NCI-H1930 (cell line): ENCODE results near the gene PIGC.

Experiments
- DNase-seq, 2 experiments: peaks; one replicate each; lab custom pipeline; 2025; lab: John Stamatoyannopoulos, UW

Gene PIGC

DNA sequence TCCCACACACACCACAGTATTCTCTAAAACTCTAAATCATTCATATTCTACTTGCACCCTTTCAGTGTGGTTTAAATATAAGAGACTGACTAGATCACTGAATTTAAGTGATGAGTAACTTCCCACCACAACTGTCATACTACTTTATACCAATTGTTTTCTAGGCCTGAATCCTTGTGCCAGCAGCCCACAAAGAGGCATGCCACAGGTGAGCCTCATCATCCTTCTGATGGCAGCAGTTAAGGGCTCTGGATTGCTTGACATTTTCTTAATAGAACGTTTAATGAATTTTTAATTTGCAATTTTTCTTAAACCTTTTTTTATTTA lies 13.8 kb downstream of the PIGC start:
- no peak for DNase-seq

DNA sequence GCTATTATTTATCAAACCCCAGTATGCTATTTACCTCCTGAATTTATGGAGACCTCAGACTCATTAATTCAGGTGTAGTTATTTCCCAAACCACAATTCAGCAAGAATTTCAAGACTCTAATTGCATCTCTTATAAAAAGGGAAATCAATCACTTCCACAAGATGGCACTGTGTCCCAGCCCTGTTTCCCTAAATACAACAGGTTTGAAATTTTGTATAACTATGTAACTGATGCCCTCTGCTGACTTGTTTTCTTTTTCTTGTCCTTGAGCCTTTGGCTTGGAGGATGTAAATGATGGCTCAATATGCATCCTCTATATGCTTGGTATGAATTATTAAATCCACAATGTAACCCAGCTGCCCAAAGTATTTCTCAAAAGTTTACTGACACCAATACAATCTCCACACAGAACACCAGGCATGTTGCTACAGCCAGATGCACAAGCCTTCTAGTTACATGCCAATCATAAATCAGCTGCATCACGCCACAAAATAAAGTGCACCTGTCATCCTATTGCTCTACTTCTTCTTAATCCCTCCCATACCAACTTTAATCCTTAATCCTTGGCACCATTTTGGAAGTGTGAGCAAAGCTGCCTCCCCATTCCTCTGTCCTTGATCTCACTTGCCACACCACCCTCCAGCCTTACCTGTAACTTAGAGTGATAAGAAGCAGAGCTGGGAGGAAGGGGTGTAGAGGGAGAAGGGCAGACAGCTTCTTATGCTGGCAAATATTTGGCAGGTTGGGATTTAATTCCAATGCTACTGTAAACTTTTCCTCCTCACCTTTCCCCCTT lies 14.3 kb downstream of the PIGC start:
- DNase-seq = peak in 1 of 2 experiments; percentile 9

GRCh38 chr1:172427191-172427590 lies 16.7 kb downstream of the PIGC start:
- DNase-seq = no peak

GRCh38 chr1:172425339-172425738 lies 18.5 kb downstream of the PIGC start:
- DNase-seq = no peak

GRCh38 chr1:172423336-172423735 lies 20.5 kb downstream of the PIGC start:
- DNase-seq = no peak

DNA sequence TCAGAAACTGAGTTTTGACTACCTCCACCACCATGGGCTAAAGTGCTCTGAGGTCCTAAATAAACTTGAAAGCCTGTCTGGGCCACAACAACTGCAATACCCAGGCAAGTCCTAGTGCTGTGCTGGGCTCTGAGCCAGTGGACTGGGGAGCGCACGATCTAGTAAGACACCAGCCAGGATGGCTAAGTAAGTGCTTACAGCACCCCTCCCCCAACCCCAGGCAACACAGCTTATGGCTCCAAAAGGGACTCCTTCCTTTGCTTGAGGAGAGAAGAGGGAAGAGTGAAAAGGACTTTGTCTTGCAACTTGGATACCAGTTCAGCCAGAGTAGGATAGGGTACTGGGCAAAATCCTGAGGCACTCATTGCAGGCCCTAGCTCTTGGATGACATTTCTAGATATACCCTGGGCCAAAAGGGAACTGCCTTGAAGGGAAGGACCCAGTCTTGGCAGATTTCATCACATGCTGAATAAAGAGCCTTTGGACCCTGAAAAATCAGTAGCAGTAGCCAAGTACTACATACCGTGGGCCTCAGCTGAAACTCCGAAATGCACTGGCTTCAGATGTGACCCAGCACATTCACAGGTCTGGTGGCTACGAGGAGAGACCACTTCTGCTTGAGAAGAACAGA lies 21.8 kb downstream of the PIGC start:
- DNase-seq = no peak

GRCh38 chr1:172420385-172420784 lies 23.5 kb downstream of the PIGC start, which contains the start of gene C1orf105:
C1orf105 (plus strand) TSS chr1:172420685; CDS start chr1:172420886, 201 bp downstream.
- no peak for DNase-seq

- no peak for DNase-seq
Measured at GRCh38 chr1:172417557-172417956, 26.3 kb downstream of the PIGC start.

GRCh38 chr1:172416496-172417035 lies 27.3 kb downstream of the PIGC start:
- DNase-seq = no peak

- DNase-seq = no peak
Measured at GRCh38 chr1:172414331-172414730, 29.5 kb downstream of the PIGC start.

- DNase-seq = no peak
Measured at GRCh38 chr1:172411791-172412338, 32.0 kb downstream of the PIGC start.

GRCh38 chr1:172410027-172410426 lies 33.8 kb downstream of the PIGC start:
- DNase-seq = no peak

- no peak for DNase-seq
Measured at GRCh38 chr1:172408958-172409357, 34.9 kb downstream of the PIGC start.

GRCh38 chr1:172406968-172407367 lies 36.9 kb downstream of the PIGC start:
- no peak for DNase-seq

DNA sequence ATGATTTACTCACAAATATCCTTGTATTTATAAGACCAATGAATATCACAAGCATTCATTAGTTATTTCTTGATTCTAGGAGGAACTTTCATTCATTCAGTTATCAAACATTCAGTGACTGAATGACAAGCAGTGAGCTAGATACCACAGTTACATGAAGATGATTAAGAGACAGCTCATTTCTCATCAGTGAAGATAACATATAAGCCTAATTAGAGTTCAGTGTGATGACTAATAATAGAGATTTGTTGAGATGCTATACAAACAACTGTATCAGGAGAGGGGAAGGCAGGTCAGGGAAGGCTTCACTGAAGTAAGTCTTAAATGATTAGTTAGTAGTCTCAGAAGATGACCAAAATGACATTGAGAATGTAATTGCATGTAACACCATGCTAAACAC lies 38.0 kb downstream of the PIGC start:
- DNase-seq = no peak

- no peak for DNase-seq
Measured at GRCh38 chr1:172404121-172404520, 39.7 kb downstream of the PIGC start.

- DNase-seq = no peak
Measured at GRCh38 chr1:172402878-172403569, 40.8 kb downstream of the PIGC start.

- DNase-seq = no peak
Measured at GRCh38 chr1:172401892-172402291, 42.0 kb downstream of the PIGC start.

DNA sequence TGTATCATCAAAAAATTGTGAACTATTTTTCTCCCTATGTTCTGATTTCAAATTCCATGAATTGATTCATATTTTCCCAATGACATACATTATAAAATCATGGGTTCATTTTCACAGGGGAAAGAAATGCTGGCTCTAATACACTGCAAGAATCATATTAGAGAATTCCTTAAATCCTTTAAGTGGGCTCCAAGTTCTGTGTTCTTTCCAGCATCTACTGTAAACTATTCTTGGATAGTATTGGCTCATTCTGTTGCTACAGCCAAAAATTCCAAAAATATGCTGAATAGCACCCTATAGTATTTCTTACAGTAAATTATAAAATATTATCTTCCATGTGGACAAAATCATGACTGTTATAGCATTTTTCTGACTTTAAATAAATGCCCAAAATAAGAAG lies 42.4 kb downstream of the PIGC start:
- DNase-seq = no peak

DNA sequence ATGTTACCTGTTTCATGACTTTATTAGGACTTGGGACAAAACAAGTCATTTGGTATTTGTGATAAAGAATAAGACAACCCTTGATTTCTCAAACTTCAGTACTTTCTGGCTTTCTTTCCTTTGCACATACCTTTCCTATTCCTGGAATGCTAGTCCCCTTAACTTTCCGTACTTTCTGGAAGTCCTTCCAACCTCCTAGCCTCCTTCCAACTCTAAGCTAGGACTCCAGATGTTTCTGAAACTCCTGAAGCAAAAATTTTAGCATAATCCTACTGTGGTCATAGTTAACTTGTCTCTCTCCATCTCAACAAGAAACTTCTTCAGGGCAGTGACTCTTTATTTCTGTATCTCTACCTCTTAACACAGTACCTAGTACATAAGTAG lies 43.2 kb downstream of the PIGC start:
- DNase-seq = no peak

- DNase-seq = no peak
Measured at GRCh38 chr1:172399756-172400721, 43.8 kb downstream of the PIGC start.
